Dermis microvascular lymphatic vessel endothelial cell (primary cell): ENCODE results near the gene CAPRIN2. TPM values are rescaled to one million over a fixed set of nuclear protein-coding genes. Genes with fewer than 3 reads are reported as not detected.

Experiments used
- DNase-seq, 2 donors: peaks; one replicate each; pipeline versions ENCODE4 v3.0.0 to v3.0.0-alpha.2; 2010; ENCODE audit warnings: low read depth in 2 of 2
- total RNA-seq: library from RNA; depleted of rRNA; stranded (reverse); fragments of >200 nt; gene quantifications from 2 replicates; pipeline ENCODE4 v1.2.1, GENCODE V29; 2014

The CAPRIN2 gene
- total RNA-seq, 1 donor from 2014 or later = 4.9 TPM

DNA sequence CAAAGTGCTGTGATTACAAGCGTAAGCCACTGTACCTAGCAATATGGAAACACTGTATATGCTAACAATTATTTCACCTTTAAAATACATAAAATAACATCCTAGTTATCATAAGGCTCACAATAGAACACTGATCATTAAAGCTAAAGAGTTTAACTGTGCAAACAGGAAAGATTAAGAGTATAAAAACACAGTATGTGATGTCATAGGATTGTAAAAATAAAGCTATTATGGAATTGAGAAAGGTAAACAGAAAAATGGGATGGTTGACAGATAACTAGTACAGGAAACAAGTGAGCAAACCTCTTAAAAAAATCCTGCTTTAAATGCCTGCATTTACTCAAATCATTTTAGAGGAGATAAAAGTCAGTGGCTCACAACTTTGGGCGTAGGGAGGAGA, 48.3 kb downstream of the CAPRIN2 start:
- peak in 1 of 2 donors; percentile 34 for DNase-seq

DNA sequence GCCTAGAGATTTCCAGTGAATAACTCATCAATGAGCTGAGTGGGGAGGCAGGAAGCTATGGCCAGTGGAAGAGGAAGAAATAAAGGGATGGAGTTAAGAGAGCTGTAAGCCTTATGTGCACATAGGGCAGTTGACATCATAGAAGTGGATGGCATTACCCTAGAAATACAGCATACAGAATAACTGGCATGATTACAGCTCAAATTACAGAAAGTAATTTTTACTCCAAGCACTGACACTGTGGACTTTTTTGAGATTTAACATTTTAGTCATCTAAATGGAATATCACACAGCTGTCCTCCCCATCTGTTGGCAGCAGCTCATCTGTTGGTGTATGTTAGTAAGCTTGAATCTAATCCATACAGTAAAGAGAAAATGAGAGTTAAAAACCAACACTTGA, 53.7 kb downstream of the CAPRIN2 start:
- DNase-seq = peak in 1 of 2 donors; percentile 22

DNA sequence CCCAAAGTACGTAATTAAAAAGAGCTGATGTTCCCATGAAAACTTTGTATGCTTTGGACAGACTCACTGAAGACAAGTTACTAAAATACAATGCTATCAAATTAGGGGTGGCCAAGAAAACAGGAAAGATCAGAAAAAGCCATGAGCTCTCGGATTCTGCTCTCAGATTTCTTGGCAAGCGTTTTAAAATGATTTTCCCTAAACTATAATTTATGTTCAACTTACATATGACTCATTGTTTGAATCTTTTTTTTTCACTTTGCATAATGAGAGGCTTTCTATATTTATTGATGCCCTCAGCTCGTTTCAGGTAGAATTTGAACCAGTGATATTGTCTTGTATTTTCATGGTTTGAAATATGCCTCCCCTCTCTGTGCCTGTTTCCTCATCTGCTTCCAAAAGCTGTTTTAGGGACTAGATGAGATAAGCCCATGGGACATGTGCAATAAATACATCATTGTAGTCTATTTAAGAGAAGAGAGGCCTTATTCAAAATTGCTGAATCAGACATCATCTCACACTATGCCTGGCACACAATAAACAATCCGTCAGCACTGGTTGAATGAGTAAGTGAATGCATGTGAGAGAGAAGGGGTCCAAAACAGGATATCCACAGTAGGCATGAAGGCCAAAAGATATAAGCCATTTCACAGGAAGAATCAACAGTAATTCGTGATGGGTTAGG, 54.4 kb downstream of the CAPRIN2 start:
- peak; percentile 26 to 73 for DNase-seq

DNA sequence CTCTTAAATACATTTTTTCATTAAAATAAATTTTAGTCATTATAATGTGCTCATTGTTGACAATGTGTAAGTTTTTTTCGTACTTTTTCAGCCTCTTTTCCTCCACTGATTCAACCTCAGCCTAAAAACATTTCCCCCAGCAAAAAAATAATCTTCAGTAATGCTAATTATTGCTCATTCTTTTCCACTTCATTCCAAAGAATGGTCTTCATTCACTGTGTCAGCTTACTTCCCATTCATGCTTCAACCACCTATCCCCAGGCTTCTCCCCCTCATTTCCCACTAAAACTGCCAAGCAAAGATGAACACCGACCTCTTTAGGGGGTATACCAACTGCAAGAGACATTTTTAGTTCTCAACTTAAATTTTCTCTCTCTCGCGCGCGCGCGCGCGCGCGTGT, 56.4 kb downstream of the CAPRIN2 start:
- no peak for DNase-seq

DNA sequence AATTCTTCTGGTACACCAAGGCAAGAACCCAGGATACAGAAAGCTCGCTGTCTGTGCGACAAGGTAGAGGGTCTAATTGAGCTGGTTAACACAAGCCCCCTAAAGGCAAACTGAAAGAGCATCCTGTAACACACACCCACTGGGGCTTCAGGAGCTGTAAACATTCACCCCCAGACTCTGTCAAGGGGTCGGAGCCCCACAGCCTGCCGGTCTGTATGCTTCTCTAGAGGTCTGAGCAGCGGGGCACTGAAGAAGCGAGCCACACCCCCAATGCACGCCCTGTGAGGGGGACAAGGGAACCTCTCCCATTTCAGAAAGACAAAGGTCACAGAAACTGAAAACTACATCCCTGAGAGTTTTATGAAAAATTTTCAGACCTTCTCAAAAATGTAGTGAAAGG, 57.8 kb downstream of the CAPRIN2 start:
- DNase-seq = no peak

DNA sequence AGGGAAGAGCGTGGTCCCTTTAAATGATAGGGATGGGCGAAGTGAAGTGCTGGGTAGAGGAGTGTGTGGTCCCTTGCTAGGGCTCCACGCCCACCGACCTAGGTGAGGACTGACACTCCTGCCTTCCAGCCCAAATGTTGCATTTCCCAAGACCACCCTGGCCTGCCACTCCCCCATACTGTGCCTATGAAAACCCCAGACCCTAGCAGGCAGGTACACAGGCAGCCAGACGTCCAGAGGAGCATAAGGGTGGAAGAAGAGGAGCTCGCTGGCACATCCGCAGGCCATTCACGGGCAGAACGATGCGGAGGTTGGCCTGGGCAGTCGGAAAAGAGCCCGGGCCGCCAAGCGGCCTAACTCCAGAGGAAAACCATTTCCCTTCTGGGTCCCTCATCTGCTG, 58.3 kb downstream of the CAPRIN2 start:
- no peak for DNase-seq

DNA sequence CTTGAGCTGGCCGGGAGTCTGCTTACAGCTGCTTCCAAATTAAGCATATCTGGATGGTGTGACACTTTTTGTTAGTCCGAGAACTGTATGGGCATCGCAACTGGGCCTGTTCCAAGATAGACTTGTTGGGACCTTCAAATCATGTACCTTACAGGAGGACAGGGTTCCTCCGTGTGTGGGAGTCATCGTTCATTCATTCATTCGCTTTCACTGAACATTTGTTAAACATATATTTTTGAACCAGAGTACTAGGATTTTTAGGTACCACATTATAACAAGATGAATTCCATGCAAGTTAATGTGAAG, 58.7 kb downstream of the CAPRIN2 start:
- no peak for DNase-seq

DNA sequence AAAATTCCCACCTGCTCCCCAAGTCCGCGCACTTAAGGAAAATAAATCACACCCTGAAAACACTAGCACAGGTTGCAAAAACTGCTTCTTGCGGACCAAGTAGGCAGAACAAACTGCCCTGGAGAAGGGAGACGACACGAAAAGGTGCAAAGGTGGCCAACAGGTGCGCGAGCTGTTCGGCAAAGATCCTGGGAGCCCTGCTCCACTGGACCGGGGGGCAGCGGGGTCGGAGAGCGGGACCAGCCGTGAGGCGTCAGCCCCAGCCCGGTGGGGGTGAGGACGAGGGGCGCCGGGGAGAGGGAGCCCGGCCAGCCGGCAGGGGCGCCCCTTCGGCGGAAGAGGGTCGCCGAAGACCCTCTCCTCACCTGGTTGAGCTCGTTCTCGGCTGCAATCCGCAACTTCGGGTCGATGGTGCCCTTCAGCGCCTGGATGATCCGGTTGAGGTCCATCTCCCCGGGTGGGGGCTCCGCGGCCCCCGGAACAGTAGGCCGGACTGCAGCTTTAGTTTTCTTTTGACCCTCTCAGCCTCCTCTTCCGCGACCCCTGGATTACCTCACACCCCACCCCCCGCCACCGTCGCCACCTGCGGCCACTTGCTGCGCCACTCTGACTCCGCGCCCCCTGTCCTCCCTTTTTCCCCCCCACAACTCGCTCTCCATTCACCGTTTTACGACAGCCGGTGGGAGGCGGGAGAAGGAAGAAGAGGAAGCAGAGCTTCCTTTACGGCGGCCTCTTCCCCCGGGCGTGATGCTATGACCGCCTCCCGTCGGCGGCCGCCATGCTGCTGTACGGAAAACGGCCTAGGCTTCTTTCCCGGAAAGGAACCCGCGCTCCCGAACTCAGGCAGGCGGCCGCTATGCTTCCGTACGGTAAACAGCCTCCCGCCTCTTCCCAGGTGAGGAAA, 59.3 kb downstream of the CAPRIN2 start, which contains the start of gene IPO8:
TSS of gene IPO8 (minus strand) at position 671 of the 904 bp plus-strand sequence. CDS start at position 449, 222 bp downstream.
- peak; percentile 85 to 94 for DNase-seq

DNA sequence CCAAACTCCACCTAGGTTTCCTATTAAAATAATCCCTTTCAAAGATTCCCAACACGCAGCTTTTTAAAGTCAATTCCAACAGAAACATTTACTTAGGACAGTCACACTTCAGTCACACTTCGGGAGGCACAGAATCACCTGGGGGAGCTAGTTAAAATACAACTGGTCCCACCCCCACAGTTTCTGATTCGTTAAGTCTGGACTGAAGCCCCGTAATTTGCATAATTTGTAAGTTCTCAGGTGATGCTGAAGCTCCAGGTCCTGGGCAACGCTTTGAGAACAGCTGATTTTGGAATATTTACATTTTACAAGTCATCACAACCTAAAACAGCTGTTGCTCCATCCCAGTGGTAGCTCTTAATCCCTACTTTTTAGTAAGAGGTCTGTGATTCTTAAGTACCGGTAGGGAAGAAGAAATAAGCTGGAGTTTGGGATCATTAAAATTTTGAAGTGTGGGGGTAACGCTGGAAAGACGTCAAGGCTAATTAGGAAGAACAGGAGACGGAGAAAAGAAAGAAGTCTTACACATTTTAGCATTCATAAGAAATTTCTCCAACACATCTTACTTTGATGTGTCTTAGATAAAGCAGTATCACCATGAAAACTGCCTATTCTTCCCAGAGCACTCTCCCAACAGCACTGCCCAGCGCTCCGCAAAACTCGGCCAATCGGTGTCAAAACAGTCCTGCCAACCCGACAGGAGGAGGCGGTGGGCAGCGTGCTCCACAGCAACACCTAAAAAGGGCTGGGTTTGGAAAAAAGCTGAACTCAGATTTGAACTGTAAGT, 60.1 kb downstream of the CAPRIN2 start:
- peak; percentile 40 to 74 for DNase-seq

DNA sequence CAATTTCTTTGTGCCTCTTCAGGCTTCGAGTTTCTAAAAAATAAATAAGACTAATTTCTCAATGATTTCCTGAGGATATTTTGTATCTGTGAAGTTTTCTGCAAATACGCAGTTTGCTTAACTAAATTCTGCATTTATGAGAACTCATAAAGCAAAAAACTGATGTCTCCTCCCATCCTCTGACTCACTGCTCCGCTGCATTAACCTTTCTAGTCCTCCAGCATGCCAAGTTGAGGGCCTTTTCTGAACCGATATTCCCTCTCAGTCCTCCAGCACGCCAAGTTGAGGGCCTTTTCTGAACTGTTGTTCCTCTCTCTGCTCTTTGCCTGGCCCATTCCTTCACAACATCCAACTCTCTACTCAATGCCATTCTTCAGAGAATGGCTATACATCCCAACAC, 62.3 kb downstream of the CAPRIN2 start:
- no peak for DNase-seq

DNA sequence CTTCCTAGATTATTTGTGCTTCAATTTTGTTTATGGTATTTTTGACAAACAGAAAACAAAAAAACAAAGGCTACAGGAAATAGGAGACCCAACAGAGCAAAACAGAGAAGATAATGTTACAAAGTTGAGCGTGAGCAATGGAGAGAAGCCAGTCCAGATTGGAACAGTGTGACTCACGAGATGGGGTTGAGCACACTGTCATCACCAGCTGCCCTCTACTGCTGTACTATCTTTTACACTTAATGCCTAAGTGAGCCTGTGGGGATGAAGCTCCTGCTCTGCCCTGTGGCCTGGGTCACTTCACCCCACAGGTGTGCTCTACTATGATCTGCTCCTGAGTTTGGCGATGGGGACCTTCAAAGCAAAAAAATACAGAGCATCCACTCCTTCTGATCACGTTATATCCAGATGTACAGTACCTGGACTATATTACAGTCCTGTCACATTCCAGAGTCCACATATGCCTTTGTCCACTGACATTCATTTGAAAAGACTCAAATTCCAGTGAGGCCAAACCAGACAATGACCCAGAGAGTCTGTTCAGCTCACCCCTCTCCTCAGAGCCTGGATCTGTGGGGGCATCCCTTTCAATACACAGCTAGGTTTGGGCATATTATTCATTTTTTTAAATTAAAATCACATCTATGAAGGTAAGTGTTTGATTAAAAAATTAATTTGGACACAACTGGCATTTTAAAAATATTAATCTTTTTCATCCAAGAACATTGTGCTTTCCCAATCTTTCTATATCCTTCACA, 63.5 kb downstream of the CAPRIN2 start:
- DNase-seq = peak; percentile 27 to 55

DNA sequence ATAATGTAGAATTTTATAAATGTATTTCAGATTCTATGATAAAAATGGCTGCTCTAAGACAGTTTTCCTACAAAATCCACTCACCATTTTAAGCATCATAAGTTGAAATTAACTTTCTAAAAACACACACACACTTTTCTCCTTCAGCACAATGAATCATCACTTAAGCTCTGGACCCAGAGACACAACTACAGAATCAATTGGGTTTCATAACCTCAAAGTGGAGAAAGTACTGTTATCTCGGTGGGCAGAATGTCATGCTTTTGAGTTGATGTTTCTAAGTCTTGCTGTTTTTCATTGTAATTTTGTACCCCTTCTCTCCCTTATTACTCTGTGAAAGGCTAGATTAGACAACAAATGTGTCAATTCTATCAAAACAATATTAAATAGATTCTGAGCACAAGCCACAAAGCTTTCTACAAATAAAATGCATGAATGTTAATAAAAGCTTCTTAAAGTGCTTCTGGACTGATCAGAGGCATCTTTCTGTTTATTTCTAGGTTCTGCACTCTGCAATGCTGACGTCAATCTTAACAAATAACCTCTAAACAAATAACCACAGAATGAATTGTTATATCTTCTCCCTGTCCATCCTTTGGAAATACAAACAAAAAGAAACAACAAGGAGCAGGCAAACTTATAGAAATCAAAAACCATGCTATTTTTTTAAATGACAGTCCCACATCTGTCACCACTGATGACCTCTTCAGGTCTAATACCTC, 67.3 kb downstream of the CAPRIN2 start:
- no peak for DNase-seq

DNA sequence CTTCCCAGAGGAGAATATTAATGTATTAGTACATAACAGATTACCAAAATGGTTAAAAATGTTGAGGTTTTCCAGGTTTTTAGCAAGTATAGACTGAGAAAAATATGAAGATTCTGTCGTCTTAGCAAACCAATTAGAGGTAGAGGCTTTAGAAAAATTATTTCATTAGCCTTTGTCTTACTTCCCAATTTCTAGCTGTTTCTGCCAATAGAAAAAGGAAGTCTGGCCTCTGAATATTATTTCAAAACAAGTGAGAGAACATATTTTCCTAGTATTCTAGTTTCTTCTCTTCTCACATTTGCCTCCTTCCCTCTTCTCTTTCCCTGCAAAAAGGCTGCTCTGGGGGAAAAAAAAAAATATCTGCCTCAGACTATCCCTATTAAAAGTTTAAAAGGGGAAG, 75.5 kb downstream of the CAPRIN2 start:
- no peak for DNase-seq

DNA sequence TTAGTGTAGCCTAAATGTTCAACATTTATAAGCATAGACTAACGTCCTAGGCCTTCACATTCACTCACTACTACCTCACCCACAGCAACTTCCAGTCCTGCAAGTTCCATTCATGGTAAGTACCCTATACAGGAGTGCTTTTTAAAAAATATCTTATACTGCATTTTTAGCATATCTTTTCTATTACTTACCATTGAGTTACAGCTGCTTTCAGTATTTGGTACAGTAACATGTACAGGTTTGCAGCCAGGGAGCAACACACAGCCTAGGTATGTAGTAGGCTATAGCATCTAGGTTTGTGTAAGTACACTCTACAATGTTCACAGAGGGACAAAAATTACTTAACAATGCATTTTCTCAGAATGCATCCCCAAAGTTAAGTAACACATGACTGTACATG, 76.5 kb downstream of the CAPRIN2 start:
- DNase-seq = no peak

DNA sequence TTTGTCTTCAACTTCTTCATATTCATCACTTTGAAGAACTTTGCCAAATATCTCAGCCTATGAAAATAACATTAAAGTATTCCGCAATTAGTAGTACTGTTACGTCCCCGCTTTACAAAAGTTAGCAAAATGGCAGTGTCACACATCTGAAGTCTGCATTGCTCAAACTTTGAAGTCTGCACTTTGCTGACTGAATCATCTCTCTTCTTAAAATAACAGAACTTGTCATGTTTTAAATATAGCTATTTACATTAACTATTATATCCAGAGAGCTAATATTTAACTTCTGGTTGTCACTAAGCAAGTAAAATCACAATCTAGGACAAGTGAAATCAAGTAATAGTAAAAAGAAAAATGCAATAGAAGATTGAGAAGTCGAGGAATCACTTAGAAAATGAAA, 93.5 kb downstream of the CAPRIN2 start:
- no peak for DNase-seq

Other genes with a start within 250 kb of the CAPRIN2 start
- gene IPO8, start 59.1 kb downstream of the CAPRIN2 start, total RNA-seq = 33.4 and 42.4 TPM in 2 replicates
- gene TSPAN11, start 171.8 kb upstream of the CAPRIN2 start, total RNA-seq = 9.1 and 29.3 TPM in 2 replicates